GM23338 (cell line): ENCODE data around the gene CISH. TPM values are rescaled to one million over a fixed set of nuclear protein-coding genes. Genes with fewer than 3 reads are reported as not detected.

ENCODE experiments used
- ATAC-seq: fragments of 200-7000 bp; cut with Tn5 transposase; 3 replicates; pipeline ENCODE4 v1.9.1; 2020
- DNase-seq: peaks from one replicate; pipeline ENCODE4 v3.0.0-alpha.2; 2015; ENCODE audit warnings: low spot score
- H2AFZ ChIP-seq: fragments of 200-600 bp; sonication (generic); 2 replicates; pipeline ENCODE4 v1.8.0; 2016; ENCODE audit warnings: antibody characterized with exemption, mild to moderate bottlenecking, moderate library complexity
- H3F3A ChIP-seq: fragments of 200-600 bp; sonication (generic); replicated peaks from 2 replicates; pipeline ENCODE4 v1.8.0; 2017; ENCODE audit warnings: antibody characterized with exemption, mixed run types, low read depth
- H3K27ac ChIP-seq: fragments of 200-600 bp; sonication (generic); 2 replicates; pipeline ENCODE4 v1.6.1; 2016; ENCODE audit warnings: low read depth
- H3K27me3 ChIP-seq: fragments of 200-600 bp; sonication (generic); 2 replicates; pipeline ENCODE4 v1.8.0; 2016; ENCODE audit warnings: mild to moderate bottlenecking, mixed run types, moderate library complexity; ENCODE audit not compliant: insufficient read depth
- H3K36me3 ChIP-seq: fragments of 200-600 bp; sonication (generic); 2 replicates; pipeline ENCODE4 v1.8.0; 2016; ENCODE audit warnings: mild to moderate bottlenecking; ENCODE audit not compliant: insufficient read depth
- H3K4me1 ChIP-seq: fragments of 200-600 bp; sonication (generic); 2 replicates; pipeline ENCODE4 v1.8.0; 2016; ENCODE audit warnings: mild to moderate bottlenecking, moderate library complexity; ENCODE audit not compliant: insufficient read depth
- H3K4me2 ChIP-seq: fragments of 200-600 bp; sonication (generic); 2 replicates; pipeline ENCODE4 v1.7.1; 2017; ENCODE audit warnings: mixed run types
- H3K4me3 ChIP-seq: fragments of 200-600 bp; sonication (generic); 2 replicates; pipeline ENCODE4 v1.6.1; 2016; ENCODE audit warnings: mixed run types
- H3K79me2 ChIP-seq: fragments of 200-600 bp; sonication (generic); replicated peaks from 2 replicates; pipeline ENCODE4 v1.8.0; 2017; ENCODE audit warnings: mild to moderate bottlenecking; ENCODE audit not compliant: insufficient read depth
- H3K9me2 ChIP-seq: fragments of 200-600 bp; sonication (generic); 2 replicates; pipeline ENCODE4 v1.8.0; 2017; ENCODE audit not compliant: insufficient read depth
- H4K20me1 ChIP-seq: fragments of 200-600 bp; sonication (generic); replicated peaks from 2 replicates; pipeline ENCODE4 v1.8.0; 2017; ENCODE audit warnings: mild to moderate bottlenecking; ENCODE audit not compliant: insufficient read depth
- H3K27ac Mint-ChIP-seq: 2 replicates; pipeline ENCODE4 v1.8.0; 2020; ENCODE audit warnings: inconsistent platforms, mild to moderate bottlenecking, moderate library complexity, mixed read lengths
- H3K27me3 Mint-ChIP-seq: 3 replicates; pipeline ENCODE4 v1.8.0; 2022; ENCODE audit warnings: low read depth, mild to moderate bottlenecking, moderate library complexity, mixed read lengths, inconsistent platforms; ENCODE audit not compliant: insufficient read depth, poor library complexity
- H3K36me3 Mint-ChIP-seq: 3 replicates; pipeline ENCODE4 v1.8.0; 2021; ENCODE audit warnings: low read depth, mild to moderate bottlenecking, inconsistent platforms, moderate library complexity, mixed read lengths
- H3K4me1 Mint-ChIP-seq: 3 replicates; pipeline ENCODE4 v1.8.0; 2020; ENCODE audit warnings: mild to moderate bottlenecking, inconsistent platforms, mixed read lengths
- H3K4me3 Mint-ChIP-seq: 3 replicates; pipeline ENCODE4 v1.8.0; 2021; ENCODE audit warnings: moderate library complexity, mild to moderate bottlenecking, inconsistent platforms, mixed read lengths
- H3K9me3 Mint-ChIP-seq: 3 replicates; pipeline ENCODE4 v1.8.0; 2020; ENCODE audit warnings: moderate library complexity, mild to moderate bottlenecking, inconsistent platforms, mixed read lengths
- CREB1 ChIP-seq: fragments of 250-450 bp; sonication (Bioruptor Pico); IDR thresholded peaks from 2 replicates; pipeline ENCODE4 v1.5.0; 2020; ENCODE audit warnings: low read depth, mild to moderate bottlenecking, moderate library complexity
- ETS1 ChIP-seq: IDR thresholded peaks from 2 replicates; pipeline ENCODE4 v1.6.1; 2016; ENCODE audit warnings: antibody characterized with exemption
- EZH2 ChIP-seq: fragments of 200-600 bp; sonication (generic); IDR thresholded peaks from one replicate; pipeline ENCODE4 v1.8.0; 2017; ENCODE audit warnings: antibody characterized with exemption, mild to moderate bottlenecking, low read depth; ENCODE audit not compliant: unreplicated experiment
- EZH2phosphoT487 ChIP-seq: fragments of 200-600 bp; sonication (generic); IDR thresholded peaks from one replicate; pipeline ENCODE4 v1.8.1; 2018; ENCODE audit warnings: antibody characterized with exemption; ENCODE audit not compliant: unreplicated experiment
- JUNB ChIP-seq: IDR thresholded peaks from one replicate; pipeline ENCODE4 v1.6.1; 2016; ENCODE audit warnings: antibody characterized with exemption; ENCODE audit not compliant: unreplicated experiment
- NANOG ChIP-seq: IDR thresholded peaks from 2 replicates; pipeline ENCODE4 v1.6.1; 2016; ENCODE audit warnings: antibody characterized with exemption, borderline replicate concordance
- REST ChIP-seq: IDR thresholded peaks from one replicate; pipeline ENCODE4 v1.6.1; 2018; ENCODE audit warnings: antibody characterized with exemption; ENCODE audit not compliant: unreplicated experiment
- STAT1 ChIP-seq: IDR thresholded peaks from one replicate; pipeline ENCODE4 v1.6.1; 2016; ENCODE audit warnings: antibody characterized with exemption; ENCODE audit not compliant: unreplicated experiment
- ZNF114 ChIP-seq: fragments of 250-450 bp; sonication (Bioruptor Pico); IDR thresholded peaks from 2 replicates; pipeline ENCODE4 v1.5.0; 2020; ENCODE audit warnings: mild to moderate bottlenecking, moderate library complexity
- ZNF331 ChIP-seq: fragments of 250-450 bp; sonication (Bioruptor Pico); IDR thresholded peaks from 2 replicates; pipeline ENCODE4 v1.5.0; 2020; ENCODE audit warnings: low read depth, mild to moderate bottlenecking, moderate library complexity
- polyA plus RNA-seq: library from polyadenylated mRNA; unstranded; fragments of >200 nt; fragmentation: Nextera tagmentation; extraction: Ambion mirVana; gene quantifications from 2 replicates; pipeline ENCODE4 v1.2.1, GENCODE V29; 2016
- total RNA-seq: library from RNA; depleted of rRNA; stranded (reverse); fragments of >200 nt; shearing (Covaris generic); gene quantifications from 2 replicates; pipeline ENCODE4 v1.2.3, GENCODE V29; 2014
- TF ChIP-seq, protein P1 (sequence below): fragments of 250-450 bp; sonication (Bioruptor Pico); IDR thresholded peaks from 2 replicates; pipeline ENCODE4 v1.5.0; 2020; ENCODE audit warnings: mild to moderate bottlenecking, moderate library complexity

The CISH gene
- total and polyA plus RNA-seq, 2 experiments from 2014 or later, result 2.1 to 3.6 TPM

DNA sequence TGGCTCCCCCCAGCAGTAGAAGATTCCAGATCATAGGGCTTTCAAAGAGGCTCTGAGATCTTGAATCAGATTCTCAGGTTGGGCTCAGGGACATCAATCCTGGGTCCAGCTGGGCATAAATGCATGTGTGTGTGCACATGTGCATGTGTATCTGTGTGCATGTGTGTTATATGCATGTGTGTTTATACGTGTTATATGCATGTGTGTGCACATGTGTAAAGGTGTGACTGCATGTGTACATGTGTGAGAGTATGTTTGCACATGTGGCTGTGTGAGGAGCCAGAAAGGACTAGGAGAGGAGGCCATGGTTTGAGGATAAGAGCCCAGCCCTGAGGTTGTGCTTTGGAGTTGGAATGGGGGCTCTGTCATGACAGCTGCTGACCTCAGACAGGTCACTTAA, 3.6 kb upstream of the CISH start (continued):
- TF ChIP-seq EZH2phosphoT487, result no peak
- TF ChIP-seq REST, result no peak
- no peak for TF ChIP-seq CREB1 (CRISPR knock-in tag)
- TF ChIP-seq EZH2, result no peak
- TF ChIP-seq NANOG, result no peak
- TF ChIP-seq ZNF114 (CRISPR knock-in tag), result no peak

DNA sequence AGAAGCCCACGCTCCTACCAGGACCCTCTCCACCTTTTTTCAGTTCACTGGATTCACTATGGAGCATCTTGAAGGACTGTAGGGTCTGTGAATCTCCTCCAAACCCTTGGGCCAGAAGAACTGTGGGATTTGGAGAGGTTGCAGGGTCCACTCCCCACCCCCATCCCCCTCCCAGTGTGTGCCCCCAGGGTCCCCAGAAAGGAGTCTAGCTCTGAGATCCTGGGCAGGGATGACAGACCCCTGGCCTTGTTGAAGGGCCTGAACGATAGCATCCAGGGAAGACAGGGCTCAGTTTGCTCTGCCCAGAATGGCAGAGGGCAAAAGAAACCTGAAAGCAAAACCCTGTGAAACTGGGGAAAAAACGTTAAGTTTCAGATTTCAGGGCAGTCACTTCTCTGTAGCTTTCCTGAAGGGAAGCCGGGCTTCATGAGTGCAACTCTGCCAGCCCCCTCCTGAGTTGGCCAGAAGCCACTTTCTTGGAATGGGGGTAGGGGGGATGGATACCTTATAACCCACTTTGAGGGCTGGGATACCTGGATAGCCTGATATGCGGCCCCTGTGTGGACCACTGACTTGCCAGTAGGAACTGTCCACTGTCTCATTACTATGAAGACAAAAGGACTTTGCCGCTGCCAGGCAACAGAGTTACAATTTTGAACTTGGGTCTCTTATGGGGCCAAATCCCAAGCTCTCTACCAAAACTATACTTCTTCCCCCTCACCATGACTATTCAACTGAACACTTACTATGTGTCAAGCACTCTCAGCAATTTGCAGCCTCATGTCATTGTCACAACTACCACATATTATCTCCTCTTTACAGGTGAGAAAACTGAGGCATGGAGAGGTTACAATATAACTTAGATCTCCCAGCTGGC, 1.6 kb upstream of the CISH start:
- no peak for ATAC-seq
- H3K4me3 ChIP-seq, result no peak overlapping the region
- H3F3A ChIP-seq, result peaks cover 14% of the 10 kb centered on the region
- H4K20me1 ChIP-seq, result peaks cover 6% of the 10 kb centered on the region
- Mint-ChIP-seq H3K4me1 (peaks cover 24% of the 10 kb centered on the region), H3K27me3 (peaks cover 52% of the 10 kb centered on the region), H3K9me3 (no peaks in the 10 kb centered on the region), H3K4me3 (peak overlapping the region; percentile 77), H3K27ac (no peak overlapping the region), H3K36me3 (no peaks in the 10 kb centered on the region; the same call in 2 of the 3 replicates)
- H3K36me3 ChIP-seq, result no peaks in the 10 kb centered on the region
- H3K4me1 ChIP-seq, result peaks cover 19% of the 10 kb centered on the region
- no peaks in the 10 kb centered on the region for H3K9me2 ChIP-seq
- no peak overlapping the region for H3K27ac ChIP-seq
- H3K4me2 ChIP-seq, result peak overlapping the region; percentile 92; the same call in 1 of the 2 replicates
- TF ChIP-seq, protein P1, sequence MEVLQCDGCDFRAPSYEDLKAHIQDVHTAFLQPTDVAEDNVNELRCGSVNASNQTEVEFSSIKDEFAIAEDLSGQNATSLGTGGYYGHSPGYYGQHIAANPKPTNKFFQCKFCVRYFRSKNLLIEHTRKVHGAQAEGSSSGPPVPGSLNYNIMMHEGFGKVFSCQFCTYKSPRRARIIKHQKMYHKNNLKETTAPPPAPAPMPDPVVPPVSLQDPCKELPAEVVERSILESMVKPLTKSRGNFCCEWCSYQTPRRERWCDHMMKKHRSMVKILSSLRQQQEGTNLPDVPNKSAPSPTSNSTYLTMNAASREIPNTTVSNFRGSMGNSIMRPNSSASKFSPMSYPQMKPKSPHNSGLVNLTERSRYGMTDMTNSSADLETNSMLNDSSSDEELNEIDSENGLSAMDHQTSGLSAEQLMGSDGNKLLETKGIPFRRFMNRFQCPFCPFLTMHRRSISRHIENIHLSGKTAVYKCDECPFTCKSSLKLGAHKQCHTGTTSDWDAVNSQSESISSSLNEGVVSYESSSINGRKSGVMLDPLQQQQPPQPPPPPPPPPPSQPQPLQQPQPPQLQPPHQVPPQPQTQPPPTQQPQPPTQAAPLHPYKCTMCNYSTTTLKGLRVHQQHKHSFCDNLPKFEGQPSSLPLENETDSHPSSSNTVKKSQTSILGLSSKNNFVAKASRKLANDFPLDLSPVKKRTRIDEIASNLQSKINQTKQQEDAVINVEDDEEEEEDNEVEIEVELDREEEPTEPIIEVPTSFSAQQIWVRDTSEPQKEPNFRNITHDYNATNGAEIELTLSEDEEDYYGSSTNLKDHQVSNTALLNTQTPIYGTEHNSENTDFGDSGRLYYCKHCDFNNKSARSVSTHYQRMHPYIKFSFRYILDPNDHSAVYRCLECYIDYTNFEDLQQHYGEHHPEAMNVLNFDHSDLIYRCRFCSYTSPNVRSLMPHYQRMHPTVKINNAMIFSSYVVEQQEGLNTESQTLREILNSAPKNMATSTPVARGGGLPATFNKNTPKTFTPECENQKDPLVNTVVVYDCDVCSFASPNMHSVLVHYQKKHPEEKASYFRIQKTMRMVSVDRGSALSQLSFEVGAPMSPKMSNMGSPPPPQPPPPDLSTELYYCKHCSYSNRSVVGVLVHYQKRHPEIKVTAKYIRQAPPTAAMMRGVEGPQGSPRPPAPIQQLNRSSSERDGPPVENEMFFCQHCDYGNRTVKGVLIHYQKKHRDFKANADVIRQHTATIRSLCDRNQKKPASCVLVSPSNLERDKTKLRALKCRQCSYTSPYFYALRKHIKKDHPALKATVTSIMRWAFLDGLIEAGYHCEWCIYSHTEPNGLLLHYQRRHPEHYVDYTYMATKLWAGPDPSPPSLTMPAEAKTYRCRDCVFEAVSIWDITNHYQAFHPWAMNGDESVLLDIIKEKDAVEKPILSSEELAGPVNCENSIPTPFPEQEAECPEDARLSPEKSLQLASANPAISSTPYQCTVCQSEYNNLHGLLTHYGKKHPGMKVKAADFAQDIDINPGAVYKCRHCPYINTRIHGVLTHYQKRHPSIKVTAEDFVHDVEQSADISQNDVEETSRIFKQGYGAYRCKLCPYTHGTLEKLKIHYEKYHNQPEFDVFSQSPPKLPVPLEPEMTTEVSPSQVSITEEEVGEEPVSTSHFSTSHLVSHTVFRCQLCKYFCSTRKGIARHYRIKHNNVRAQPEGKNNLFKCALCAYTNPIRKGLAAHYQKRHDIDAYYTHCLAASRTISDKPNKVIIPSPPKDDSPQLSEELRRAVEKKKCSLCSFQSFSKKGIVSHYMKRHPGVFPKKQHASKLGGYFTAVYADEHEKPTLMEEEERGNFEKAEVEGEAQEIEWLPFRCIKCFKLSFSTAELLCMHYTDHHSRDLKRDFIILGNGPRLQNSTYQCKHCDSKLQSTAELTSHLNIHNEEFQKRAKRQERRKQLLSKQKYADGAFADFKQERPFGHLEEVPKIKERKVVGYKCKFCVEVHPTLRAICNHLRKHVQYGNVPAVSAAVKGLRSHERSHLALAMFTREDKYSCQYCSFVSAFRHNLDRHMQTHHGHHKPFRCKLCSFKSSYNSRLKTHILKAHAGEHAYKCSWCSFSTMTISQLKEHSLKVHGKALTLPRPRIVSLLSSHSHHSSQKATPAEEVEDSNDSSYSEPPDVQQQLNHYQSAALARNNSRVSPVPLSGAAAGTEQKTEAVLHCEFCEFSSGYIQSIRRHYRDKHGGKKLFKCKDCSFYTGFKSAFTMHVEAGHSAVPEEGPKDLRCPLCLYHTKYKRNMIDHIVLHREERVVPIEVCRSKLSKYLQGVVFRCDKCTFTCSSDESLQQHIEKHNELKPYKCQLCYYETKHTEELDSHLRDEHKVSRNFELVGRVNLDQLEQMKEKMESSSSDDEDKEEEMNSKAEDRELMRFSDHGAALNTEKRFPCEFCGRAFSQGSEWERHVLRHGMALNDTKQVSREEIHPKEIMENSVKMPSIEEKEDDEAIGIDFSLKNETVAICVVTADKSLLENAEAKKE, result no peak
- TF ChIP-seq EZH2phosphoT487 (no peak), ZNF114 (CRISPR knock-in tag) (no peak), NANOG (no peak), ETS1 (no peak), EZH2 (no peak), CREB1 (CRISPR knock-in tag) (no peak), STAT1 (no peak), ZNF331 (CRISPR knock-in tag) (no peak), JUNB (no peak)
- no peak for DNase-seq
- H3K79me2 ChIP-seq, result peaks cover 5% of the 10 kb centered on the region; the same call in 1 of the 2 replicates
- H2AFZ ChIP-seq, result no peak overlapping the region
- H3K27me3 ChIP-seq, result peaks cover 37% of the 10 kb centered on the region
